Neutrophil (primary cell): ENCODE measurements around the gene ITGA11.

ENCODE experiments used
- H3K27ac ChIP-seq: fragments of 200-600 bp; sonication (generic); 2 replicates; pipeline ENCODE4 v1.5.1; 2016; ENCODE audit warnings: mild to moderate bottlenecking, moderate library complexity
- H3K27me3 ChIP-seq: fragments of 200-600 bp; sonication (generic); 2 replicates; pipeline ENCODE4 v1.6.0; 2016; ENCODE audit warnings: mild to moderate bottlenecking
- H3K36me3 ChIP-seq: fragments of 200-600 bp; sonication (generic); 2 replicates; pipeline ENCODE4 v1.5.1; 2017
- H3K4me1 ChIP-seq, 2 experiments: fragments of 200-600 bp in 1 of 2; sonication (generic) in 1 of 2; 1 replicate in 1 of 2; 2 replicates in 1 of 2; pipeline versions ENCODE4 v1.5.1 to v1.6.1; 2013 to 2016; ENCODE audit warnings: low read depth in 1 of 2, low read length in 1 of 2, mild to moderate bottlenecking in 1 of 2, moderate library complexity in 1 of 2; ENCODE audit not compliant: control insufficient read depth in 1 of 2, insufficient read depth in 1 of 2
- H3K4me3 ChIP-seq, 2 experiments: fragments of 200-600 bp in 1 of 2; sonication (generic) in 1 of 2; 1 replicate in 1 of 2; 2 replicates in 1 of 2; pipeline ENCODE4 v1.5.1; 2013 to 2016; ENCODE audit warnings: low read depth in 1 of 2, low read length in 1 of 2, mild to moderate bottlenecking in 1 of 2, moderate library complexity in 1 of 2
- H3K9me3 ChIP-seq: fragments of 200-600 bp; sonication (generic); 2 replicates; pipeline ENCODE4 v1.5.1; 2016
- TF ChIP-seq, protein P1 (sequence below): fragments of 200-600 bp; sonication (generic); IDR thresholded peaks from 2 replicates; pipeline ENCODE4 v1.5.1; 2016; ENCODE audit warnings: antibody characterized with exemption

ITGA11 gene

DNA sequence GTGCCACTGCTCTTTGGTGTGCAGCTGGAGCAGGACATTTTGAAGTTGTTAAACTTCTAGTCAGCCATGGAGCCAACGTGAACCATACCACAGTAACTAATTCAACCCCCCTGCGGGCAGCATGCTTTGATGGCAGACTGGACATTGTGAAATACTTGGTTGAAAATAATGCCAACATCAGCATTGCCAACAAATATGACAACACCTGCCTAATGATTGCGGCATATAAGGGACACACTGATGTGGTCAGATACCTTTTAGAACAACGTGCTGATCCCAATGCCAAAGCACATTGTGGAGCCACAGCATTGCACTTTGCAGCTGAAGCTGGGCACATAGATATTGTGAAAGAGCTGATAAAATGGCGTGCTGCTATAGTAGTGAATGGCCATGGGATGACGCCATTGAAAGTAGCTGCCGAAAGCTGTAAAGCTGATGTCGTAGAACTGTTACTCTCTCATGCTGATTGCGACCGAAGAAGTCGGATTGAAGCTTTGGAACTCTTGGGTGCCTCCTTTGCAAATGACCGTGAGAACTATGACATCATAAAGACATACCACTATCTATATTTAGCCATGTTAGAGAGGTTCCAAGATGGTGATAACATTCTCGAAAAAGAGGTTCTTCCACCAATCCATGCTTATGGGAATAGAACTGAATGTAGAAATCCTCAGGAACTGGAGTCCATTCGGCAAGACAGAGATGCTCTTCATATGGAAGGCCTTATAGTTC, 142.2 kb downstream of the ITGA11 start:
- no peaks in the 10 kb centered on the region for H3K27me3 ChIP-seq
- no peaks in the 10 kb centered on the region for H3K9me3 ChIP-seq
- H3K27ac ChIP-seq, result no peak overlapping the region
- H3K4me1 ChIP-seq, result peaks cover 16 to 24% of the 10 kb centered on the region in 2 experiments
- TF ChIP-seq, protein P1, sequence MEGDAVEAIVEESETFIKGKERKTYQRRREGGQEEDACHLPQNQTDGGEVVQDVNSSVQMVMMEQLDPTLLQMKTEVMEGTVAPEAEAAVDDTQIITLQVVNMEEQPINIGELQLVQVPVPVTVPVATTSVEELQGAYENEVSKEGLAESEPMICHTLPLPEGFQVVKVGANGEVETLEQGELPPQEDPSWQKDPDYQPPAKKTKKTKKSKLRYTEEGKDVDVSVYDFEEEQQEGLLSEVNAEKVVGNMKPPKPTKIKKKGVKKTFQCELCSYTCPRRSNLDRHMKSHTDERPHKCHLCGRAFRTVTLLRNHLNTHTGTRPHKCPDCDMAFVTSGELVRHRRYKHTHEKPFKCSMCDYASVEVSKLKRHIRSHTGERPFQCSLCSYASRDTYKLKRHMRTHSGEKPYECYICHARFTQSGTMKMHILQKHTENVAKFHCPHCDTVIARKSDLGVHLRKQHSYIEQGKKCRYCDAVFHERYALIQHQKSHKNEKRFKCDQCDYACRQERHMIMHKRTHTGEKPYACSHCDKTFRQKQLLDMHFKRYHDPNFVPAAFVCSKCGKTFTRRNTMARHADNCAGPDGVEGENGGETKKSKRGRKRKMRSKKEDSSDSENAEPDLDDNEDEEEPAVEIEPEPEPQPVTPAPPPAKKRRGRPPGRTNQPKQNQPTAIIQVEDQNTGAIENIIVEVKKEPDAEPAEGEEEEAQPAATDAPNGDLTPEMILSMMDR, result no peak
- no peak overlapping the region for H3K4me3 ChIP-seq
- H3K36me3 ChIP-seq, result peaks cover 31% of the 10 kb centered on the region

GRCh38 chr15:68289057-68289456, 142.9 kb downstream of the ITGA11 start:
- peak overlapping the region; percentile 12 for H3K27ac ChIP-seq
- no peak overlapping the region for H3K4me3 ChIP-seq
- TF ChIP-seq, protein P1, result no peak
- peaks cover 31% of the 10 kb centered on the region for H3K36me3 ChIP-seq
- H3K27me3 ChIP-seq, result no peaks in the 10 kb centered on the region
- peaks cover 19 to 28% of the 10 kb centered on the region in 2 experiments for H3K4me1 ChIP-seq
- no peaks in the 10 kb centered on the region for H3K9me3 ChIP-seq

GRCh38 chr15:68286256-68286655, 145.7 kb downstream of the ITGA11 start:
- Histone ChIP-seq H3K27me3 (no peaks in the 10 kb centered on the region), H3K9me3 (no peaks in the 10 kb centered on the region), H3K27ac (no peak overlapping the region), H3K4me3 (no peak overlapping the region), H3K36me3 (peaks cover 18% of the 10 kb centered on the region), H3K4me1 (peaks cover 36 to 39% of the 10 kb centered on the region in 2 experiments)
- TF ChIP-seq, protein P1, result no peak

- H3K27ac ChIP-seq, result peak overlapping the region; percentile 58
- H3K4me1 ChIP-seq, result peaks cover 44 to 47% of the 10 kb centered on the region in 2 experiments
- H3K4me3 ChIP-seq, result no peak overlapping the region
- H3K36me3 ChIP-seq, result peaks cover 10% of the 10 kb centered on the region
- H3K9me3 ChIP-seq, result no peaks in the 10 kb centered on the region
- TF ChIP-seq, protein P1, result no peak
- H3K27me3 ChIP-seq, result no peaks in the 10 kb centered on the region
Measured at GRCh38 chr15:68285259-68285980, 146.5 kb downstream of the ITGA11 start.

DNA sequence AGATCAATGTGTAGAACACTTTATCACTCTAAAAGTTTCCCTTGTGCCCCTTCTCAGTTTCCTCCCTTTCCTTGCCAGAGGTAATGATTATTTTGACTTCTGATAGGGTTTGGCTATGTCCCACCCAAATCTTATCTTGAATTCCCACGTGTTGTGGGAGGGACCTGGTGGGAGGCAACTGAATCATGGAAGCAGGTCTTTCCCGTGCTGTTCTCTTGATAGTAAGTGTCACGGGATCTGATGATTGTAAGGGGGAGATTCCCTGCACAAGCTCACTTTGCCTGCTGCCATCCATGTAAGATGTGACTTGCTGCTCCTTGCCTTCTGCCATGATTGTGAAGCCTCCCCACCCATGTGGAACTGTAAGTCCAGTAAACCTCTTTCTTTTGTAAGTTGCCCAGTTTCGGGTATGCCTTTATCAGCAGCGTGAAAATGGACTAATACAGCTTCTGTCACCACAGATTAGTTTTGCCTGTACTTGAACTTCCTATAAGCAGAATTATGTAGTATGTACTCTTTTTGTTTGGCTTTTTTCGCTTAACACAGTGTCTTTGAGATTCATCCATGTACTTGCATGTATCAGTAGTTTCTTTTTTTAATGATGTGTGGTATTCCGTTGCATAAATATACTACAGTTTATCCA, 147.2 kb downstream of the ITGA11 start:
- Histone ChIP-seq H3K4me1 (peaks cover 49 to 54% of the 10 kb centered on the region in 2 experiments), H3K27ac (peak overlapping the region; percentile 58)
- TF ChIP-seq, protein P1, result no peak

More for the DNA sequence above, 147.2 kb downstream of the ITGA11 start:
- Histone ChIP-seq H3K36me3 (peaks cover 3% of the 10 kb centered on the region), H3K4me3 (no peak overlapping the region), H3K9me3 (no peaks in the 10 kb centered on the region), H3K27me3 (no peaks in the 10 kb centered on the region)
